ENCODE data around the gene LUZP4. TPM values are rescaled to one million over a fixed set of nuclear protein-coding genes. Genes with fewer than 3 reads are reported as not detected.

LUZP4 gene
- total and polyA plus RNA-seq, 10 of the 15 experiments (the other 5 are each of a cell fraction or from before 2014, with no cell fraction given), result not detected

DNA sequence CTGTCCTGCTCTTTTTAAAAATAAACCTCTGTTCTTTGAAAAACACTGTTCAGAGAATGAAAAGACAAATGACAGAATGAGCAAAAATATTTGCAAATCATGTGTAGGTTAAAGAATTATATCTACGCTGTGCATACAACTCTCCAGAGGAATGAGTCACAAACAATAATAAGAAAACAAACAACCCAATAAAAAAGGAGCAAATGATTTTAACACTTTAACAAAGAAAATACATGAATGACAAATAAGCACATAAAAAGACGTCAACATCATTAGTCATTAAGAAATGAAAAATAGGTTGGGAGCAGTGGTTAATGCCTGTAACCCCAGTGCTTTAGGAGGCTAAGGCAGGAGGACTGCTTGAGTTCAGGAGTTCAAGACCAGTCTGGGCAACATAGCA lies 34.5 kb upstream of the LUZP4 start:
- SMC1A ChIA-PET (ENCODE audit: uncharacterized antibody, unreplicated experiment), result no interaction called here
- no peaks in the 10 kb centered on the region for H3K36me3 ChIP-seq (ENCODE audit: control insufficient read depth in 2 of 2, insufficient read depth in 2 of 2, low read length in 1 of 2)
- H3K9me3 ChIP-seq (replicated peaks; ENCODE audit: control insufficient read depth, insufficient read depth, low read length), result no peaks in the 10 kb centered on the region
- 46% methylated on average over 2 of the region's 2 CpGs for WGBS (ENCODE audit: insufficient coverage, insufficient replicate concordance, low lambda C conversion rate, missing lambda C conversion rate)
- intact Hi-C loops (cut with micrococcal nuclease; ENCODE audit: unreplicated experiment) (no loop called here), in situ Hi-C loops (cut with MboI) (no loop called here)
- BruUV-seq (replicated peaks), result no TSS peak
- no peak for TF ChIP-seq IKZF2 (IDR thresholded peaks at IDR 0.05)
- TF ChIP-seq, protein P1, sequence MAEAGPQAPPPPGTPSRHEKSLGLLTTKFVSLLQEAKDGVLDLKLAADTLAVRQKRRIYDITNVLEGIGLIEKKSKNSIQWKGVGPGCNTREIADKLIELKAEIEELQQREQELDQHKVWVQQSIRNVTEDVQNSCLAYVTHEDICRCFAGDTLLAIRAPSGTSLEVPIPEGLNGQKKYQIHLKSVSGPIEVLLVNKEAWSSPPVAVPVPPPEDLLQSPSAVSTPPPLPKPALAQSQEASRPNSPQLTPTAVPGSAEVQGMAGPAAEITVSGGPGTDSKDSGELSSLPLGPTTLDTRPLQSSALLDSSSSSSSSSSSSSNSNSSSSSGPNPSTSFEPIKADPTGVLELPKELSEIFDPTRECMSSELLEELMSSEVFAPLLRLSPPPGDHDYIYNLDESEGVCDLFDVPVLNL (IDR thresholded peaks at IDR 0.05; ENCODE audit: low read depth, low read length), result no peak
- TF ChIP-seq IKZF1 (conservative IDR thresholded peaks at IDR 0.05), result no peak
- no peak for TF ChIP-seq NRF1 (conservative IDR thresholded peaks at IDR 0.05; ENCODE audit: low read depth, low read length)
- TF ChIP-seq, protein P2, sequence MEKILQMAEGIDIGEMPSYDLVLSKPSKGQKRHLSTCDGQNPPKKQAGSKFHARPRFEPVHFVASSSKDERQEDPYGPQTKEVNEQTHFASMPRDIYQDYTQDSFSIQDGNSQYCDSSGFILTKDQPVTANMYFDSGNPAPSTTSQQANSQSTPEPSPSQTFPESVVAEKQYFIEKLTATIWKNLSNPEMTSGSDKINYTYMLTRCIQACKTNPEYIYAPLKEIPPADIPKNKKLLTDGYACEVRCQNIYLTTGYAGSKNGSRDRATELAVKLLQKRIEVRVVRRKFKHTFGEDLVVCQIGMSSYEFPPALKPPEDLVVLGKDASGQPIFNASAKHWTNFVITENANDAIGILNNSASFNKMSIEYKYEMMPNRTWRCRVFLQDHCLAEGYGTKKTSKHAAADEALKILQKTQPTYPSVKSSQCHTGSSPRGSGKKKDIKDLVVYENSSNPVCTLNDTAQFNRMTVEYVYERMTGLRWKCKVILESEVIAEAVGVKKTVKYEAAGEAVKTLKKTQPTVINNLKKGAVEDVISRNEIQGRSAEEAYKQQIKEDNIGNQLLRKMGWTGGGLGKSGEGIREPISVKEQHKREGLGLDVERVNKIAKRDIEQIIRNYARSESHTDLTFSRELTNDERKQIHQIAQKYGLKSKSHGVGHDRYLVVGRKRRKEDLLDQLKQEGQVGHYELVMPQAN (conservative IDR thresholded peaks at IDR 0.05), result no peak
- TF ChIP-seq, protein P3, sequence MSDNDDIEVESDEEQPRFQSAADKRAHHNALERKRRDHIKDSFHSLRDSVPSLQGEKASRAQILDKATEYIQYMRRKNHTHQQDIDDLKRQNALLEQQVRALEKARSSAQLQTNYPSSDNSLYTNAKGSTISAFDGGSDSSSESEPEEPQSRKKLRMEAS (IDR thresholded peaks at IDR 0.05; ENCODE audit: low read depth, low read length), result no peak
- TF ChIP-seq ZNF207 (IDR thresholded peaks at IDR 0.05; ENCODE audit: borderline replicate concordance), result no peak
- no peak for TF ChIP-seq RUNX3 (IDR thresholded peaks at IDR 0.05; ENCODE audit: low read length)
- TF ChIP-seq, protein P4, sequence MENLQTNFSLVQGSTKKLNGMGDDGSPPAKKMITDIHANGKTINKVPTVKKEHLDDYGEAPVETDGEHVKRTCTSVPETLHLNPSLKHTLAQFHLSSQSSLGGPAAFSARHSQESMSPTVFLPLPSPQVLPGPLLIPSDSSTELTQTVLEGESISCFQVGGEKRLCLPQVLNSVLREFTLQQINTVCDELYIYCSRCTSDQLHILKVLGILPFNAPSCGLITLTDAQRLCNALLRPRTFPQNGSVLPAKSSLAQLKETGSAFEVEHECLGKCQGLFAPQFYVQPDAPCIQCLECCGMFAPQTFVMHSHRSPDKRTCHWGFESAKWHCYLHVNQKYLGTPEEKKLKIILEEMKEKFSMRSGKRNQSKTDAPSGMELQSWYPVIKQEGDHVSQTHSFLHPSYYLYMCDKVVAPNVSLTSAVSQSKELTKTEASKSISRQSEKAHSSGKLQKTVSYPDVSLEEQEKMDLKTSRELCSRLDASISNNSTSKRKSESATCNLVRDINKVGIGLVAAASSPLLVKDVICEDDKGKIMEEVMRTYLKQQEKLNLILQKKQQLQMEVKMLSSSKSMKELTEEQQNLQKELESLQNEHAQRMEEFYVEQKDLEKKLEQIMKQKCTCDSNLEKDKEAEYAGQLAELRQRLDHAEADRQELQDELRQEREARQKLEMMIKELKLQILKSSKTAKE (IDR thresholded peaks at IDR 0.05; ENCODE audit: low read depth, poor library complexity, severe bottlenecking), result no peak
- TF ChIP-seq, protein P5, sequence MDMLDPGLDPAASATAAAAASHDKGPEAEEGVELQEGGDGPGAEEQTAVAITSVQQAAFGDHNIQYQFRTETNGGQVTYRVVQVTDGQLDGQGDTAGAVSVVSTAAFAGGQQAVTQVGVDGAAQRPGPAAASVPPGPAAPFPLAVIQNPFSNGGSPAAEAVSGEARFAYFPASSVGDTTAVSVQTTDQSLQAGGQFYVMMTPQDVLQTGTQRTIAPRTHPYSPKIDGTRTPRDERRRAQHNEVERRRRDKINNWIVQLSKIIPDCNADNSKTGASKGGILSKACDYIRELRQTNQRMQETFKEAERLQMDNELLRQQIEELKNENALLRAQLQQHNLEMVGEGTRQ (IDR thresholded peaks at IDR 0.05; ENCODE audit: borderline replicate concordance, low read depth, low read length), result no peak
- no peak for TF ChIP-seq MTA2 (IDR thresholded peaks at IDR 0.05; ENCODE audit: low read depth)
- no peak overlapping the region for H3K9ac ChIP-seq (ENCODE audit: control insufficient read depth, insufficient read depth, low read length)
- ATAC-seq (no peak), FAIRE-seq (no peak), DNase-seq (ENCODE audit: low read depth, low spot score) (no peak)
- no peaks in the 10 kb centered on the region for H3K4me1 ChIP-seq (ENCODE audit: control insufficient read depth, insufficient read depth, low read length)
- H4K20me1 ChIP-seq (ENCODE audit: control insufficient read depth, insufficient read depth), result no peaks in the 10 kb centered on the region
- no peak overlapping the region for H3K4me2 ChIP-seq (ENCODE audit: control insufficient read depth, insufficient read depth)
- H3K4me3 ChIP-seq, result no peak overlapping the region
- no peaks in the 10 kb centered on the region for H3K79me2 ChIP-seq (ENCODE audit: control insufficient read depth, insufficient read depth, low read length)
- no peak overlapping the region for H2AFZ ChIP-seq (ENCODE audit: control insufficient read depth, low read depth, low read length)
- RAD21 ChIA-PET (ENCODE audit: unreplicated experiment), result no interaction called here
- H3K27me3 ChIP-seq (replicated peaks in 1 of 2; ENCODE audit: control insufficient read depth in 2 of 2, insufficient read depth in 2 of 2, low read length in 1 of 2), result no peaks in the 10 kb centered on the region
- H3K27ac ChIP-seq (ENCODE audit: control insufficient read depth, insufficient read depth), result no peak overlapping the region
- POLR2A ChIA-PET, result no interaction called here
- CTCF ChIA-PET, result no interaction called here
